Measurements from ENCODE around the gene PLEKHJ1. TPM values are rescaled to one million over a fixed set of nuclear protein-coding genes. Genes with fewer than 3 reads are reported as not detected.
"Not testable (repeated sequence)": the region's sequence is repeated elsewhere in the genome, so short reads cannot be mapped to it uniquely, and the experiment has no call there.

PLEKHJ1 gene
- total RNA-seq, 1 experiment from 2014 or later = 94.8 TPM

- H3K9me2 ChIP-seq (replicated peaks; ENCODE audit: low read length) = no peaks in the 10 kb centered on the region
- H3K9ac ChIP-seq (ENCODE audit: low read length) = no peak overlapping the region
- H3K27me3 ChIP-seq (ENCODE audit: low read length) = no peaks in the 10 kb centered on the region
- ChIA-PET CTCF (no interaction called here), POLR2A (ENCODE audit: unreplicated experiment) (no interaction called here)
- H3K9me3 ChIP-seq (ENCODE audit: low read length) = no peaks in the 10 kb centered on the region
- no TSS peak for BruUV-seq (replicated peaks)
- no peaks in the 10 kb centered on the region for H4K20me1 ChIP-seq (ENCODE audit: low read length)
- no peaks in the 10 kb centered on the region for H3F3A ChIP-seq (ENCODE audit: low read length, unreplicated experiment)
- H3K4me3 ChIP-seq (ENCODE audit: low read length) = no peak overlapping the region
- H3K36me3 ChIP-seq (ENCODE audit: low read depth, low read length) = no peaks in the 10 kb centered on the region
- no peak for TF ChIP-seq EZH2phosphoT487 (IDR thresholded peaks at IDR 0.05; ENCODE audit: borderline replicate concordance, low read length)
- no peak for TF ChIP-seq CTCF (conservative IDR thresholded peaks at IDR 0.05; ENCODE audit: low read depth, low read length)
- no peak for TF ChIP-seq EZH2 (IDR thresholded peaks at IDR 0.05; ENCODE audit: low read length, unreplicated experiment)
- ATAC-seq = no peak
- no peaks in the 10 kb centered on the region for H3K4me1 ChIP-seq (ENCODE audit: insufficient read depth, low read length)
- intact Hi-C loops (cut with micrococcal nuclease) = no loop called here
- DNase-seq = no peak
- no peak overlapping the region for H3K4me2 ChIP-seq (ENCODE audit: low read length)
- H3K79me2 ChIP-seq (ENCODE audit: low read length) = no peaks in the 10 kb centered on the region
- no peak overlapping the region for H2AFZ ChIP-seq (ENCODE audit: low read length)
- no peak overlapping the region for H3K27ac ChIP-seq (ENCODE audit: low read length)
Measured at GRCh38 chr19:2282862-2283237, 46.7 kb upstream of the PLEKHJ1 start.

- no peak within 1 kb of the TSS for H3K4me2 ChIP-seq (ENCODE audit: low read length)
- no peaks in the 10 kb centered on the region for H3F3A ChIP-seq (ENCODE audit: low read length, unreplicated experiment)
- no peaks in the 10 kb centered on the region for H3K27me3 ChIP-seq (ENCODE audit: low read length)
- TF ChIP-seq CTCF (conservative IDR thresholded peaks at IDR 0.05; ENCODE audit: low read depth, low read length) = no peak
- no peak for TF ChIP-seq EZH2 (IDR thresholded peaks at IDR 0.05; ENCODE audit: low read length, unreplicated experiment)
- no peak for TF ChIP-seq EZH2phosphoT487 (IDR thresholded peaks at IDR 0.05; ENCODE audit: borderline replicate concordance, low read length)
- no peak within 1 kb of the TSS for H2AFZ ChIP-seq (ENCODE audit: low read length)
- ATAC-seq (no peak), DNase-seq (no peak)
- no peak within 1 kb of the TSS for H3K4me3 ChIP-seq (ENCODE audit: low read length)
- ChIA-PET POLR2A (ENCODE audit: unreplicated experiment) (no interaction called here), CTCF (no interaction called here)
- H3K36me3 ChIP-seq (ENCODE audit: low read depth, low read length) = no peaks in the 10 kb centered on the region
- intact Hi-C loops (cut with micrococcal nuclease) = no loop called here
- H3K4me1 ChIP-seq (ENCODE audit: insufficient read depth, low read length) = no peaks in the 10 kb centered on the region
- no peak within 1 kb of the TSS for H3K9ac ChIP-seq (ENCODE audit: low read length)
- H3K79me2 ChIP-seq (ENCODE audit: low read length) = no peaks in the 10 kb centered on the region
- H4K20me1 ChIP-seq (ENCODE audit: low read length) = no peaks in the 10 kb centered on the region
- H3K27ac ChIP-seq (ENCODE audit: low read length) = no peak within 1 kb of the TSS
- H3K9me3 ChIP-seq (ENCODE audit: low read length) = no peaks in the 10 kb centered on the region
- BruUV-seq (replicated peaks) = no TSS peak
- no peaks in the 10 kb centered on the region for H3K9me2 ChIP-seq (replicated peaks; ENCODE audit: low read length)
Measured at GRCh38 chr19:2282062-2282861, 46.1 kb upstream of the PLEKHJ1 start, which contains the start of gene PEAK3. Gene PEAK3, minus strand, starts transcription at chr19:2282175. Its CDS starts 1,244 bp downstream, at chr19:2280931.

- H3K9me3 ChIP-seq (ENCODE audit: low read length); DNase-seq; H3K9me2 ChIP-seq (replicated peaks; ENCODE audit: low read length); H4K20me1 ChIP-seq (ENCODE audit: low read length); H3K9ac ChIP-seq (ENCODE audit: low read length); ATAC-seq; BruUV-seq (replicated peaks); H3K27ac ChIP-seq (ENCODE audit: low read length); H3K27me3 ChIP-seq (ENCODE audit: low read length); POLR2A ChIA-PET (ENCODE audit: unreplicated experiment); H2AFZ ChIP-seq (ENCODE audit: low read length); CTCF ChIA-PET; H3F3A ChIP-seq (ENCODE audit: low read length, unreplicated experiment); H3K4me3 ChIP-seq (ENCODE audit: low read length); H3K36me3 ChIP-seq (ENCODE audit: low read depth, low read length); intact Hi-C loops (cut with micrococcal nuclease); H3K4me1 ChIP-seq (ENCODE audit: insufficient read depth, low read length); H3K79me2 ChIP-seq (ENCODE audit: low read length); H3K4me2 ChIP-seq (ENCODE audit: low read length): not testable (repeated sequence)
Measured at GRCh38 chr19:2281265-2282061, 45.3 kb upstream of the PLEKHJ1 start.
